ENCODE measurements around the gene HOXA9. TPM values are rescaled to one million over a fixed set of nuclear protein-coding genes. Genes with fewer than 3 reads are reported as not detected.

The HOXA9 gene
- total and polyA plus RNA-seq, 2 experiments from 2014 or later, result 3.6 to 4.4 TPM

- peaks cover 18% of the 10 kb centered on the region for H3K4me1 ChIP-seq (ENCODE audit: insufficient read depth)
- H3K4me2 ChIP-seq, result peak overlapping the region; percentile 96
- TF ChIP-seq EZH2phosphoT487 (IDR thresholded peaks at IDR 0.05; ENCODE audit: low read depth, severe bottlenecking, unreplicated experiment) (no peak), EZH2 (IDR thresholded peaks at IDR 0.05; ENCODE audit: borderline replicate concordance) (no peak)
- H3K79me2 ChIP-seq, result peaks cover 46% of the 10 kb centered on the region
- 32% methylated on average over 26 of the region's 30 CpGs for WGBS (ENCODE audit: low lambda C conversion rate, missing lambda C conversion rate)
- H3K4me3 ChIP-seq, result no peak overlapping the region
- H3K9me3 ChIP-seq (ENCODE audit: low read depth), result no peaks in the 10 kb centered on the region
- H2AFZ ChIP-seq, result no peak overlapping the region
- H3K36me3 ChIP-seq (replicated peaks; ENCODE audit: insufficient read depth, low read depth), result no peaks in the 10 kb centered on the region
- peaks cover 92% of the 10 kb centered on the region for H3K27me3 ChIP-seq
- peak overlapping the region; percentile 62 for H3K27ac ChIP-seq
- DNase-seq (ENCODE audit: low spot score), result peak; percentile 19
- H3K9me2 ChIP-seq (replicated peaks; ENCODE audit: insufficient read depth), result no peaks in the 10 kb centered on the region
- no peaks in the 10 kb centered on the region for H4K20me1 ChIP-seq (ENCODE audit: insufficient read depth, poor library complexity, severe bottlenecking)
Measured at GRCh38 chr7:27161721-27162560, 3.4 kb downstream of the HOXA9 start.

- 6% methylated on average over 19 of the region's 27 CpGs for WGBS (ENCODE audit: low lambda C conversion rate, missing lambda C conversion rate)
- Histone ChIP-seq H3K36me3 (replicated peaks; ENCODE audit: insufficient read depth, low read depth) (no peaks in the 10 kb centered on the region), H3K4me2 (peak overlapping the region; percentile 96), H2AFZ (peak overlapping the region; percentile 78), H3K9me2 (replicated peaks; ENCODE audit: insufficient read depth) (no peaks in the 10 kb centered on the region), H3K27me3 (peaks cover 92% of the 10 kb centered on the region), H3K4me1 (ENCODE audit: insufficient read depth) (peaks cover 15% of the 10 kb centered on the region), H3K9me3 (ENCODE audit: low read depth) (no peaks in the 10 kb centered on the region), H3K79me2 (peaks cover 40% of the 10 kb centered on the region), H3K27ac (no peak overlapping the region), H4K20me1 (ENCODE audit: insufficient read depth, poor library complexity, severe bottlenecking) (no peaks in the 10 kb centered on the region), H3K4me3 (no peak overlapping the region)
- DNase-seq (ENCODE audit: low spot score), result peak; percentile 15
- TF ChIP-seq EZH2 (IDR thresholded peaks at IDR 0.05; ENCODE audit: borderline replicate concordance) (no peak), EZH2phosphoT487 (IDR thresholded peaks at IDR 0.05; ENCODE audit: low read depth, severe bottlenecking, unreplicated experiment) (no peak), CTCF (IDR thresholded peaks at IDR 0.05; ENCODE audit: poor library complexity) (no peak)
Measured at GRCh38 chr7:27161214-27161720, 4.1 kb downstream of the HOXA9 start.

DNA sequence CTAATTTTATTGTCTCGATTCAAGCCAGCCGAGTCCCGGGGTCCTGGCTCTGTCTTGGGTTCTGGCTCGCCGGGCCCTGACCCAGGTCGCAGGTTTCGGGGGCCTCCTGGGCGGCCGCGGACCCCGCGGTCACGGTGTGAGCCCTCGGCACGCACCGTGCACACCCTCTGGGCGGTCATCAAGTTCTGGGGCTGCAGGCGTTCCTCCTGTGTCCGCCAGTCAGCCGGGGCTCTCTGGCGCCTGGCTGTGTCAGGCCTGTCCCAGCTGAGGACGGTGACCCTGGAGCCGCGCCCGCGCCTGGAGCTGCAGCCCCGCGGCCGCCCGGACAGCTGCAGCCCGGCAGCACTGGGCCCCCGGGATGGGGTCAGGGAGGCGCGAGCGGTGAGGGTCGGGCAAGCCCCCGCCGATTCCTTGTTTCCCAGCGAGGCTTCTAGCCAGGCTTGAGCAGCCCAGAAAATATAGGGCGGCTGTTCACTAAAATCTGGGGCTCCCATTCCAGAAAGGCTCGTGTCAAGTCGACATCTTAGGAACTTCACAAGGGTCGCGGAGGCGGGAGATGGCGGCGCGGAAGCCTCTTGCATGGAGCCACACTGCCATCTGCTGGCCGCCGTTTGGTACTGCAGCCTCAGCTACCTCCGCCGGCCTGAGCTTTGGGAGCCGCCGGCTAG is 4.7 kb downstream of the HOXA9 start:
- Histone ChIP-seq H3K9me3 (ENCODE audit: low read depth) (no peaks in the 10 kb centered on the region), H3K27me3 (peaks cover 92% of the 10 kb centered on the region), H3K9me2 (replicated peaks; ENCODE audit: insufficient read depth) (no peaks in the 10 kb centered on the region), H4K20me1 (ENCODE audit: insufficient read depth, poor library complexity, severe bottlenecking) (no peaks in the 10 kb centered on the region), H3K4me2 (peak overlapping the region; percentile 96), H3K4me1 (ENCODE audit: insufficient read depth) (peaks cover 12% of the 10 kb centered on the region), H3K4me3 (peak overlapping the region; percentile 34), H3K36me3 (replicated peaks; ENCODE audit: insufficient read depth, low read depth) (no peaks in the 10 kb centered on the region), H3K27ac (no peak overlapping the region), H2AFZ (peak overlapping the region; percentile 78), H3K79me2 (peaks cover 34% of the 10 kb centered on the region)
- TF ChIP-seq EZH2phosphoT487 (IDR thresholded peaks at IDR 0.05; ENCODE audit: low read depth, severe bottlenecking, unreplicated experiment), result no peak
- TF ChIP-seq CTCF (IDR thresholded peaks at IDR 0.05; ENCODE audit: poor library complexity), result peak; percentile 97
- peak; percentile 58 for TF ChIP-seq EZH2 (IDR thresholded peaks at IDR 0.05; ENCODE audit: borderline replicate concordance)
- 8% methylated on average over 52 of the region's 54 CpGs for WGBS (ENCODE audit: low lambda C conversion rate, missing lambda C conversion rate)
- peak; percentile 92 for DNase-seq (ENCODE audit: low spot score)

Measured in hepatocyte (in vitro differentiated cells).